ENCODE results near the gene ANO3.
"Not testable (repeated sequence)": the region's sequence is repeated elsewhere in the genome, so short reads cannot be mapped to it uniquely, and the experiment has no call there.

Gene ANO3

DNA sequence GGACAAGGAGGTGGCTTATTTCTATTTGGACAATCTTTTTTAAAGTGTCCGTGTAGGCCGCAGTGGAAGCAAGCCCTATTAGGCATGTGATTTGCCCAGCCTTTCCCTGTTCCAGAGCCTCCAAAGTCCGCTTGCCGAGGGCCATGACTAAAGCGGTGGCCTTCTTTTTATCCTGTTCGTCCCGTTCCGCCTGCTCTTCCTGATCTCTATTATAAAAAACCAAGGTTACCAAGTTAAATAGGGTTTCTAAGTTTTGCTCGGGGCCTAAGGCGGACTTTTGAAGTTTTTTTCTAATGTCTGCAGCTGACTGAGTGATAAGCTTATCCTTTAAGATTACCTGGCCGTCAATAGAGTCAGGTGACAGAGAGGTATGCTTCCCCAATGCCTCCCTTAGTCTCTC lies 261.8 kb downstream of the ANO3 start:
- CTCF ChIA-PET: no interaction called here
- no peaks in the 10 kb centered on the region for H3K36me3 Mint-ChIP-seq
- peaks cover 36% of the 10 kb centered on the region for H3K9me3 Mint-ChIP-seq
- H3K4me1 Mint-ChIP-seq: no peaks in the 10 kb centered on the region
- DNase-seq: no peak
- no peak overlapping the region for H3K27ac Mint-ChIP-seq
- no peak overlapping the region for H3K4me3 Mint-ChIP-seq
- H3K27me3 Mint-ChIP-seq: no peaks in the 10 kb centered on the region

DNA sequence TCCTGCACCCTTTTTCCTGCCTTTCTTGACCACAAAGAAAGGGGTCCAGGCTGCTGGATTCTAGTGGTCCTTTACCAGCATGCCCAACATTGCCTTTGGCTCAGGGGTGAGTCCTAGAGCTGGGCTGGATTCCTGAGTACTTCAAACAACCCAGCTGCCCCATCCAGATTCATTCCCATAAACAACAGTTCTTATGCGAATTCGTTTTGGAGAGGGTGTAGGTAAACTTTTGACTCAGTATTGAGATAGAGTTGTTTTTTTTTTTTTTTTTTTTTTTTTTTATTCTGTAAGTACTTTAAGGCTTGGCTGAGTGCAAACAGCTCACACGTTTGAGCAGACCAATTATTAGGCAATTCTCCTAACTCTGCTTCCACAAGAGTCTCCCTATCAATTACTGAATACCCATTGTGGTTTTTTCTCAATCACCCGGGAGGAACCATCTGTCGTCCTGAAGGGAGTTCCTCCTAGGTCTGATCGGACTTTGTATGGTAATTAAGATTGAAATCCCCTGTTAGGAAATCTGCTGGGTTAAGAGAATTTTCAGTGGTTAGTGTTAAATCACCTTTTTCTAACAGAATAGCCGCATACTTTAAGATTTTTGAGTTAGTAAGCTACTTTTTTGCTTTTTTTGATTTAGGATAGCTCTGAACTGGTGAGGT lies 263.4 kb downstream of the ANO3 start:
- DNase-seq, H3K27me3 Mint-ChIP-seq, H3K27ac Mint-ChIP-seq, H3K4me1 Mint-ChIP-seq, H3K4me3 Mint-ChIP-seq, H3K36me3 Mint-ChIP-seq, CTCF ChIA-PET: not testable (repeated sequence)
- H3K9me3 Mint-ChIP-seq: peaks cover 40% of the 10 kb centered on the region

DNA sequence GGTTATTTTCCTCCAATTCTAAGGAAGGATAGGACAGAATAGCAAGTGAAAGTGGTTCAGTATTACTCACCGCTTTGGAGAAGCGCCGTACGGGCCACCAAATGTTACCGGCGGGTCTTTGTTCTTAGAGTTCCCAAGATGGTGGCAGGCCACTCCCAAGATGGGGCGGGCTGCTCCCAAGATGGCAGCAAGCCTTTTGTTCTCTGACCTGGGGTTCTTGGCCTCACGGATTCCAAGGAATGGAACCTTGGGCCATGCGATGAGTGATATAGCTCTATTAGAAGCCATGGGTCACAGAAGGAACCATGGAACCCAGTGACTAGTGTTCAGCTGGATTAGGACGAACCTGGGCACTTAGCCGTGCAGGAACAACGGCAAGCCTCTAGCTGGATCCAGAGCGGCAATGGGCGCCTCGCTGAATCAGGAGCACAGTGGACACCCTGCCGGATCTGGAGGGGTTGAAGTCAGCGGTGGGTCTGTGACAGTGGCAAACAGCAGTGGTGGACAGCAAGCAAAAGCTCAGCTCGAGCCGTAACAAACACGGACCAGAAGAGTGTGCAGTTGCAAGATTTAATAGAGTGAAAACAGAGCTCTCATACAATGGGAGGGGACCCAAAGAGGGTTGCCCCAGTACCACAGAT lies 265.2 kb downstream of the ANO3 start:
- H3K27me3 Mint-ChIP-seq: not testable (repeated sequence)

DNA sequence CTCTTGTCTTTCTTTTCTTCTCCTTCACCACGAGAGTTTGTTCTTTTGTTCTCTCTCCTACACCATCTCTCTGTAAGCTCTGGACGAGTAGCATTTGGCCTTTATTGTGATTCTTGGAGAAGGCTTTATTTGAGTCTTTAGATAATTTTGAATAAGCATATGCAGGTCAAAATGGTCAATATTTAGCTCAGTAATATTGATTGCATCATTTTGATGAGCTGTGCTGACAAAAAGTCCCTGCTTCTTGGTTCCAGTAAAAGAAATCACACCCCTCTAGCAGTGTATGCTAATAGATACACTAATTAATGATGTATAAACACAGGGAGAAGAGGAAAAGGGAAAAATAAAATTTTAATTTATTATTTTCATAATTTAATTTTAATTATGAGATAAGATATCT lies 266.0 kb downstream of the ANO3 start:
- no peak overlapping the region for H3K27ac Mint-ChIP-seq
- CTCF ChIA-PET: no interaction called here

More for the DNA sequence above, 265.2 kb downstream of the ANO3 start:
- H3K9me3 Mint-ChIP-seq: peaks cover 34% of the 10 kb centered on the region
- H3K27ac Mint-ChIP-seq, H3K4me1 Mint-ChIP-seq, H3K36me3 Mint-ChIP-seq, CTCF ChIA-PET, DNase-seq, H3K4me3 Mint-ChIP-seq: not testable (repeated sequence)

DNA sequence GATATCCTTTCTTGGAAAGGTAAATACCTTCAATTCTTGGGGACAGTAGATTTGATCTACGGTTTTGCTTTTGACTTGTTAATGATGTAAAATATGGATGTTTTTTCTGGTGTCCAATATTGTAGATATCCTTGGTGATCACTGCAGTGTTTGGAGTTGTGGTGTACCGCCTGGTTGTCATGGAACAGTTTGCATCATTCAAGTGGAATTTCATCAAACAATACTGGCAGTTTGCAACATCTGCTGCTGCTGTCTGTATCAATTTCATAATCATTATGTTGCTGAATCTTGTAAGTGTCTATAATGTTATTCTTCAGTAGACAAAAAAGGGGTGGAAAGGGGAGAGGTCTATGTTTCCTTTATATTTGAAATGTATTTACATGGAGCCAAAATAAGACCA lies 267.5 kb downstream of the ANO3 start:
- CTCF ChIA-PET: no interaction called here
- no peaks in the 10 kb centered on the region for H3K27me3 Mint-ChIP-seq
- H3K4me3 Mint-ChIP-seq: no peak overlapping the region
- peaks cover 29% of the 10 kb centered on the region for H3K9me3 Mint-ChIP-seq
- no peak for DNase-seq
- no peaks in the 10 kb centered on the region for H3K4me1 Mint-ChIP-seq
- H3K27ac Mint-ChIP-seq: no peak overlapping the region
- H3K36me3 Mint-ChIP-seq: no peaks in the 10 kb centered on the region

More for the DNA sequence above, 266.0 kb downstream of the ANO3 start:
- Mint-ChIP-seq H3K27me3 (no peaks in the 10 kb centered on the region), H3K9me3 (peaks cover 32% of the 10 kb centered on the region), H3K4me1 (no peaks in the 10 kb centered on the region), H3K4me3 (no peak overlapping the region), H3K36me3 (no peaks in the 10 kb centered on the region)
- no peak for DNase-seq

DNA sequence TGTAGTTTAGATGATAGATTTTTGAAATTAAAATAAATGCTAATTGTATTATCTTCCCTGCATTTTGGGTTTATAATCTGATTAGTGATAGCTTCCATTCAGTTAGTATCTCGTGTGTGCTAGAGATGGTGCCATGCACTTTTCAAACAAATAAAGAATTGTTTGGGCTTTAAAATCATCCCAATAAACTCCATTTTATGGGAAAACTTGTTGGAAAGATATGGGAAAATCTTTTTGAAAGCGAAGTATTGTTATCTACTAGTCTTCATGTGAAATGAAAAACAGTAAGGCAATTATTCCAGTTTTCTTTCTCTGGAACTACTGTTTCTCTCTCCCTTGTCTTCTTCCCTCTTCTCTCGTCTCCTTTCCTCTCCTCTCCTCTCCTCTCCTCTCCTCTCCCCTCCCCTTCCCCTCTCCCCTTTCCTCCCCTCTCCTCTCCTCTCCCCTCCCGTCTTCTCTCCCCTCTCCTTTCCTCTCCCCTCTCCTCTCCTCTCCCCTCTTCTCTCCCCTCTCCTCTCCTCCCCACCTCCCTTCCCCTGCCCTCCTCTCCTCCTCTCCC lies 268.0 kb downstream of the ANO3 start:
- CTCF ChIA-PET: no interaction called here
- DNase-seq: no peak
- no peaks in the 10 kb centered on the region for H3K4me1 Mint-ChIP-seq
- no peaks in the 10 kb centered on the region for H3K36me3 Mint-ChIP-seq
- no peak overlapping the region for H3K4me3 Mint-ChIP-seq
- peaks cover 28% of the 10 kb centered on the region for H3K9me3 Mint-ChIP-seq
- H3K27me3 Mint-ChIP-seq: no peaks in the 10 kb centered on the region
- no peak overlapping the region for H3K27ac Mint-ChIP-seq

DNA sequence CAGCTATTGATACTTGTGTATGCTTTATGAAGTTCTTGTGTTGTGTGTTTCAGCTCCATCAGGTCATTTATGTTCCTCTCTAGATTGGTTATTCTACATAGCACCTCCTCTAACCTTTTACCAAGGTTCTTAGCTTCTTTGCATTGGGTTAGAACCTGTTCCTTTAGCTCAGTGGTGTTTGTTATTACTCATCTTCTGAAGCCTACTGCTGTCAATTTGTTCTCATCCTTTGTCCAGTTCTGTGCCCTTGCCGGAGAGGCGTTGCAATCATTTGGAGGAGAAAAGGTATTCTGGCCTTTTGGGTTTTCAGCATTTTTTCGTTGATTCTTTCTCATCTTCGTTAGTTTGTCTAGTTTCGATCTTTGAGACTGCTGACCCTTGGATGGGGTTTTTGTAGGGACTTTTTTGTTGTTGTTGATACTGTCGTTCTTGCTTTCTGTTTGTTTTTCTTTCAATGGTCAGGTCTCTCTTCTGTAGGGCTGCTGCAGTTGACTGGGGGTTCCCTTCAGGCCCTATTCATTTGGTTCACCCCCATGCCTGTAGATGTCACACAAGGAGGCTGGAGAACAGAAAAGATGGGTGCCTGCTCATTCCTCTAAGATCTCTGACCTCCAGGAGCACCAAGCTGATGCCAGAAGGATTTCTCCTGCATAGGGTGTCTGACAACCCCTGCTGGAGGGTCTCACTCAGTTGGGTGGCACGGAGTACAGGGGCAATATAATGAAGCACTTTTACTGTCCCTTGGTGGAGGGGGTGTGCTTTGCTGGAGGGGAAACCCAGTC lies 276.0 kb downstream of the ANO3 start:
- CTCF ChIA-PET: no interaction called here
- Mint-ChIP-seq H3K27ac (no peak overlapping the region), H3K36me3 (no peaks in the 10 kb centered on the region), H3K9me3 (peaks cover 12% of the 10 kb centered on the region), H3K4me1 (no peaks in the 10 kb centered on the region), H3K27me3 (no peaks in the 10 kb centered on the region), H3K4me3 (no peak overlapping the region)
- DNase-seq: no peak

DNA sequence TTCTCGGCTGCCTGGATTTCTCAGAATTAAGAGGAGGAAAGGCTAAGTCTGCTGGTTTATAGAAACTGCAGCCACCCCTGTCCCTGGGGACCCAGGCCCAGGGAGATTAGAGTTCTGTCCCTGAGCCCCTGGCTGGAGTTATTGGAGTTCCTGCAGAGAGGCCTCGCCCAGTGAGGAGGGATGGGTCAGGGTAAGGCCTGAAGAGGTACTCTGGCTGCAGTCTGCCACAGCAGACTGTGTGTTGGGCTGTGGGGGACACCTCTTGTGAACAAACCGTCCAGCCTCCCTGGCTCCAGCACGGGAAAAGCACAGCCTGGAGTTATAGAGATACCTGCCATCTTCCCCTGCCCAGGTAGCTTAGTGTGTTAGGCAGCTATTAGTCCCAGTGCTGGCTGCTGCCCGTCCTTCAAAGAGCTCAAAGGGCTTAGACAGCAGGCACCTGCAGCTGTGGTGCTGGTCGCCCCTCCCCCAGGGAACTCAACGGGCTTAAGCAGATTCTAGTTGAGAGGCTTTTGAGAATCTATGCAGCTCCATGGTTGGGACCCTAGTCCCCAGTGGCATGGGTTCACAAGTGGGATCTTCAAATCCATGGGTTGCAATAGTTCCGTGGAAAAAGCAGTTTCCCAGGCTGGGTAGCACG lies 276.7 kb downstream of the ANO3 start:
- Mint-ChIP-seq H3K36me3 (no peaks in the 10 kb centered on the region), H3K27me3 (no peaks in the 10 kb centered on the region), H3K4me1 (no peaks in the 10 kb centered on the region), H3K27ac (no peak overlapping the region), H3K9me3 (peaks cover 16% of the 10 kb centered on the region), H3K4me3 (no peak overlapping the region)
- CTCF ChIA-PET: no interaction called here
- DNase-seq: no peak

DNA sequence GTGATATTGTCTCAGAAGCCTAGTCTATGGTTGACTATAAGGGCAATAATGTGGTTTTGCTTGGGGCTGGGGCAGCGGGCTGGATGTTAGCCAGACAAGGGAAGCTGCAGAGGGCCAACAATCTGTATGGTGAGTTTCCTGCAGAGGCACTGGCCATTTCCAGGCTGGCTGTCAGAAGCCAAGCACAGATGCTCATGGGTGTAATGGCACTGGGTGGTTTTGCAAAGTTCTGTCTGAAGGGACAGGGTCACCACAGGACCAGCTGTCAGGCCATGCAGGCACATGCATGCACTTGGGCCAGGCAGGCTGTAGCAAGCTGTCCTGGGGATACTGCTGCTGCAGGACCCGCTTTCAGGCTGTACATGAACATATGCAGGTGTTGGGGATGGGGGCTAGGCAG lies 281.8 kb downstream of the ANO3 start:
- Mint-ChIP-seq H3K4me1 (no peaks in the 10 kb centered on the region), H3K4me3 (no peak overlapping the region), H3K36me3 (no peaks in the 10 kb centered on the region), H3K27ac (no peak overlapping the region), H3K27me3 (no peaks in the 10 kb centered on the region), H3K9me3 (peaks cover 14% of the 10 kb centered on the region)
- CTCF ChIA-PET: no interaction called here
- no peak for DNase-seq

DNA sequence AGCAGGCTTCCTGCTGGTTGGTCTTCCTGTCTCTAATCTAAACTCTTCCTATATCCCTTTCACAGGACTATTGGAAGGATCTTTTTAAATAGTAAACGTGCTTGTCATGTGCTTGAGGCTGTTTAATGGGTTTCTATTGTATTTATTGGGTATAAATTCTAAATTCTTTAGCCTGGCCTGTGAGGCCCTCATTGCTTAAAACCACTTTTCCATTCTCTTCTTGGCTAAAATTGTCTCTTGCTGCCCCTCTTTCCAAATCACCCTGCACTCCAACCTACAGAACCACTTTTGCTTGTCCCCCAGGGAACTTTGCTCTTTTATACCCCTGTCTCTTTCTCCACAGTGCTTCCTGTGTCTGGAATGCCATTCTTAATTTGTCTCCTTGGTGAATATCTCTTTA lies 286.5 kb downstream of the ANO3 start:
- Mint-ChIP-seq H3K4me3 (no peak overlapping the region), H3K27ac (no peak overlapping the region), H3K4me1 (no peaks in the 10 kb centered on the region), H3K36me3 (no peaks in the 10 kb centered on the region), H3K9me3 (peaks cover 6% of the 10 kb centered on the region), H3K27me3 (no peaks in the 10 kb centered on the region)
- DNase-seq: no peak
- CTCF ChIA-PET: no interaction called here

DNA sequence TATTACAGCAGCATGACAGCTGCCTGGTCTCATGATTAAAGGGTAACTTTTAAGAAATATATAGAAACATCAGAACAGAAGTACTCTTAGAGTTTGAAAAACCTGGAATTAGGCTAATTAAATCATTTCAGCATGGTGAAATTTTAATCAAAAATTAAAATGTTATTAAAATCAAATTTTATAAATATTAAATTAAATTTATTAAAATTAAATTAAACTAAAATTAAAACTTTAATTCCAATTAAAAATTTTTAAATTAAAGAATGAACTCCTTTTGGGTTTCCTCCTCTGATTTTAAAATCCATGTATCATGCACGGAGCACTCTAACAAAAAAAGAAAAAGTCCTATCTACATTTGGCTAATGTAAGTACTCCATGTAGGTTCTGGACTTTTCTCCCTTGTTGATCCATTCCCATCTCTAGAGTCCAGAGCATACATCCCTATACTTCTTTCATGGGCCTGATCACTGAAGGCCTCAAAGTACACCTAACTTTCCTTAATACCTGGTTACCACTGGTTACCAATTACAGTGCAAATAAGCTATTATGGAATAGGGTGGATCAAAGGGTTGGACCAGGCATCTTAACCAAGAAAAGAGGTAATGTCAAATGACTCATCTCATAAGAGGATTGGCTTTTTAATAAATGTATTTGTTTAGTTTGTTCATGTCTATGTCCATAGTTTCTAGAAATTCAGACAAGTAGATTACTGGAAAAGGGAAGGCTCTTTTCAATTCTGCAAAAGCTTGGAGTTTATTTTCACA lies 288.5 kb downstream of the ANO3 start:
- DNase-seq: no peak
- H3K4me3 Mint-ChIP-seq: no peak overlapping the region
- H3K36me3 Mint-ChIP-seq: no peaks in the 10 kb centered on the region
- CTCF ChIA-PET: no interaction called here
- H3K9me3 Mint-ChIP-seq: peaks cover 7% of the 10 kb centered on the region
- no peak overlapping the region for H3K27ac Mint-ChIP-seq
- no peaks in the 10 kb centered on the region for H3K4me1 Mint-ChIP-seq
- H3K27me3 Mint-ChIP-seq: no peaks in the 10 kb centered on the region

DNA sequence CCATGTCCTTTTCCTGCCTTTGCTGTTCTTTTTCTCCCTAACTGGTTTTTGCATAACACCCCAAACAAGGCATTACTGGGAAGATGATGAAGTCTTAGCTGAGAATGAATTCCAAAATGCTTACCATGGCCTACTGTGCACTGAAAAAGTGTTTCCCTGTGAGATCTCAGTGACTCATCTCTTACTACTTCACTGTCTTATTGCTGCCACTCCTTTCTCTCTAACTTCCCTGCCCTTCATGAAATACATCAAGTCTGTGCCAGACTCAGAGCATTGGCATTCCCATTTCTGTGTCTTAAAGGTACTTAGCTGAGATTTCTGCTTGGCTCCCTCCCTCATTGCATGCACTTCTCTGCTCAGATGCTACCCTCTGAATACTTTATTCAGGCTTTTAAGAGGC lies 289.2 kb downstream of the ANO3 start:
- CTCF ChIA-PET: no interaction called here
- no peak for DNase-seq
- no peaks in the 10 kb centered on the region for H3K36me3 Mint-ChIP-seq
- no peaks in the 10 kb centered on the region for H3K4me1 Mint-ChIP-seq
- H3K9me3 Mint-ChIP-seq: peaks cover 7% of the 10 kb centered on the region
- H3K4me3 Mint-ChIP-seq: no peak overlapping the region
- H3K27me3 Mint-ChIP-seq: no peaks in the 10 kb centered on the region
- H3K27ac Mint-ChIP-seq: no peak overlapping the region

DNA sequence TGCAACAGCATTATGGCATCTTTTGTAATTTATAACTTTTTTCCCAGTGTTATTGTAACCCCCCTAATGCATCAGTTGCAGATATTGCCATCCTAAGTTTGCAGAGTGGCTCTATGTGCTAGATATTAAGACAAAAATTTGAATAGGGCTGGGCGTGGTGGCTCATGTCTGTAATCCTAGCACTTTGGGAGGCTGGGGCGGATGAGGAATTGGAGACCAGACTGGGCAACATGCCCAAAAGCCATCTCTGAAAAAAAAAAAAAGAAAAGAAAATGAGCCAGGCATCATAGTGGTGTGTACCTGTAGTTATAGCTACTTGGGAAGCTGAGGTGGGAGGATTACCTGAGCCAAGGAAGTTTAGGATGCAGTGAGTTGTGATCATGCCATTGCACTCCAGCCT lies 290.3 kb downstream of the ANO3 start:
- Mint-ChIP-seq H3K27me3 (no peaks in the 10 kb centered on the region), H3K36me3 (no peaks in the 10 kb centered on the region), H3K4me3 (no peak overlapping the region), H3K27ac (no peak overlapping the region), H3K4me1 (no peaks in the 10 kb centered on the region), H3K9me3 (peaks cover 5% of the 10 kb centered on the region)
- no peak for DNase-seq
- CTCF ChIA-PET: no interaction called here

DNA sequence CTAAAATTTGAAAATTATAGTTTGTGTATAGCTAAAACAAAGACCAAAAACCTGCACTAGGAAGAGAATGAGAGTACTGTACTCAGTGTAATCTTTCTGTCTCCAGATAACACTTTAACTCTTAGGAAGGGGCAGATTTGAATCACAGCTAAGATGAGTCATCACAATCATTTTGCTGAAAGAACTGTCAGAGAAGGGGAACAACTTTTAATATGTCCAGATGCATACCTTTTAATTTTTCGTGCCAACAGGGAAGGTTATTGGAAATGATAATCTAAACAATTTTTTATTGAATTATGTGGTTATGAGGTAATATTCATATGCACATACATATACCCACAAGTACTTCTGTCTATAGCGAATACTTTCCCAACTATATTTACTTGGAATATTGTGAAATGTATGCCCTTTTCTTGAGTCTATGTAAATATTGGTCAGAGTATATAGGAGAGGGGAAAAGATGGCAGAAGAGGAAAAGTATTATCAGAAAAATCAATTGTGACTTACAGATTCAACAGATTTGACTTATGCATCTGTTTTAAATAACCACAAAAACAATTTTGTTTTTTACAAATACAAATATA lies 291.2 kb downstream of the ANO3 start:
- Mint-ChIP-seq H3K4me3 (no peak overlapping the region), H3K27ac (no peak overlapping the region), H3K4me1 (no peaks in the 10 kb centered on the region), H3K36me3 (no peaks in the 10 kb centered on the region), H3K9me3 (peaks cover 5% of the 10 kb centered on the region), H3K27me3 (no peaks in the 10 kb centered on the region)
- DNase-seq: no peak
- CTCF ChIA-PET: no interaction called here
